GM10248 (cell line): ENCODE results near the gene RCL1.

Experiments used
- CTCF ChIA-PET: fragments of 300-600 bp; sonication (Branson Sonifier 250); formaldehyde crosslinking; extraction: SDS; loops from one replicate; lab custom pipeline; 2021; ENCODE audit warnings: antibody characterized with exemption; lab: Yijun Ruan, JAX
- POLR2A ChIA-PET: fragments of 350-650 bp; sonication (Branson Sonifier 250); formaldehyde crosslinking; extraction: SDS; loops from one replicate; lab custom pipeline; 2020; ENCODE audit warnings: antibody characterized with exemption; lab: Yijun Ruan, JAX
- DNase-seq: peaks from one replicate; pipeline ENCODE4 v3.0.0; 2012; ENCODE audit errors: extremely low spot score
- CTCF ChIP-seq: IDR thresholded peaks from 2 replicates; pipeline ENCODE4 v1.5.1; 2012; ENCODE audit warnings: mild to moderate bottlenecking, low read depth; ENCODE audit errors: extremely low read depth, missing control alignments, control extremely low read depth

RCL1 gene

GRCh38 chr9:4784403-4784802, 8.3 kb upstream of the RCL1 start:
- ChIA-PET CTCF (interaction anchor here (0.9 to 3.6 kb wide), 4 partner anchors 10 to 31 kb away, joined by 3 to 18 read pairs (median 4); no protein-coding TSS in a partner anchor), POLR2A (no interaction called here)
- TF ChIP-seq CTCF, result no peak
- DNase-seq, result no peak

GRCh38 chr9:4786599-4786998, 6.1 kb upstream of the RCL1 start:
- ChIA-PET CTCF (interaction anchor here (0.6 to 3.6 kb wide), 6 partner anchors 10 to 56 kb away, joined by 3 to 18 read pairs (median 4); no protein-coding TSS in a partner anchor), POLR2A (no interaction called here)
- DNase-seq, result no peak
- TF ChIP-seq CTCF, result no peak

- CTCF ChIA-PET, result interaction anchor here (1.6 kb wide), 1 partner anchor 10 kb away, joined by 7 read pairs; no protein-coding TSS in a partner anchor
- no peak for TF ChIP-seq CTCF
- DNase-seq, result no peak
- POLR2A ChIA-PET, result no interaction called here
Observed at GRCh38 chr9:4787876-4788275, 4.9 kb upstream of the RCL1 start.

- CTCF ChIA-PET, result interaction anchor here (1.1 to 1.6 kb wide), 3 partner anchors 9 to 15 kb away, joined by 3 to 7 read pairs (median 3); no protein-coding TSS in a partner anchor
Observed at GRCh38 chr9:4788703-4789102, 4.0 kb upstream of the RCL1 start.

GRCh38 chr9:4792054-4792571, 631 bp upstream of the RCL1 start:
- no peak for TF ChIP-seq CTCF
- ChIA-PET CTCF (interaction anchor here (1.0 to 2.0 kb wide), 8 partner anchors 16 to 837 kb away, joined by 3 to 9 read pairs (median 4); partner anchors contain the start of gene RIC1), POLR2A (interaction anchor here (0.9 to 1.2 kb wide), 2 partner anchors 25 to 179 kb away, joined by 3 to 4 read pairs; no protein-coding TSS in a partner anchor)
- DNase-seq, result no peak

More at GRCh38 chr9:4788703-4789102, 4.0 kb upstream of the RCL1 start:
- TF ChIP-seq CTCF, result no peak
- POLR2A ChIA-PET, result no interaction called here
- DNase-seq, result no peak

GRCh38 chr9:4793459-4794395, 983 bp downstream of the RCL1 start:
- no peak for DNase-seq
- CTCF ChIA-PET, result interaction anchor here (0.9 to 2.0 kb wide), 13 partner anchors 10 to 835 kb away, joined by 3 to 10 read pairs (median 4); partner anchors contain the start of genes AK3 and RIC1
- POLR2A ChIA-PET, result interaction anchor here (1.2 kb wide), 1 partner anchor 23 kb away, joined by 4 read pairs; no protein-coding TSS in a partner anchor
- no peak for TF ChIP-seq CTCF
